C4-2B (cell line): Measurements from ENCODE around the gene TMEM205.
"Not testable (repeated sequence)": the region's sequence is repeated elsewhere in the genome, so short reads cannot be mapped to it uniquely, and the experiment has no call there.

Source experiments
- ZFX ChIP-seq: fragments of 450-650 bp; IDR thresholded peaks from 2 replicates; pipeline ENCODE4 v1.6.1; 2017
- TF ChIP-seq, protein P1 (sequence below): fragments of 450-650 bp; conservative IDR thresholded peaks from 2 replicates; pipeline ENCODE4 v1.5.1; 2017; ENCODE audit warnings: mild to moderate bottlenecking

DNA sequence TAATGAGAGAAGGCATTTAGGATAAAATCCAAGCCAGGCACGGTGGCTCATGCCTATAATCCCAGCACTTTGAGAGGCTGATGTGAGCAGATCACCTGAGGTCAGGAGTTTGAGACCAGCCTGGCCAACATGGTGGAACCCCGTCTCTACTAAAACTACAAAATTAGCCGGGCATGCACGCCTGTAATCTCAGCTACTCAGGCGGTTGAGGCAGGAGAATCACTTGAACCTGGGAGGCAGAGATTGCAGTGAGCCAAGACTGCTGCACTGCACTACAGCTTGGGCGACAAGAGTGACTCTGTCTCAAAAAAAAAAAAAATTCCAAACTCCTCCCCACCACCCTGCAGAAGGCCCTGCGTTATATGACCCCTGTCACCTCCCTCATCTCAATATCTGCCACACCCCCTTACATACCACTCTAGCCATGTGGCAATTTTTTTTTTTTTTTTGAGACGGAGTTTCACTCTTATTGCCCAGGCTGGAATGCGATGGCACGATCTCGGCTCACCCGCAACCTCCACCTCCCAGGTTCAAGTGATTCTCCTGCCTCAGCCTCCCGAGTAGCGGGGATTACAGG, 33.3 kb upstream of the TMEM205 start:
- TF ChIP-seq, protein P1, sequence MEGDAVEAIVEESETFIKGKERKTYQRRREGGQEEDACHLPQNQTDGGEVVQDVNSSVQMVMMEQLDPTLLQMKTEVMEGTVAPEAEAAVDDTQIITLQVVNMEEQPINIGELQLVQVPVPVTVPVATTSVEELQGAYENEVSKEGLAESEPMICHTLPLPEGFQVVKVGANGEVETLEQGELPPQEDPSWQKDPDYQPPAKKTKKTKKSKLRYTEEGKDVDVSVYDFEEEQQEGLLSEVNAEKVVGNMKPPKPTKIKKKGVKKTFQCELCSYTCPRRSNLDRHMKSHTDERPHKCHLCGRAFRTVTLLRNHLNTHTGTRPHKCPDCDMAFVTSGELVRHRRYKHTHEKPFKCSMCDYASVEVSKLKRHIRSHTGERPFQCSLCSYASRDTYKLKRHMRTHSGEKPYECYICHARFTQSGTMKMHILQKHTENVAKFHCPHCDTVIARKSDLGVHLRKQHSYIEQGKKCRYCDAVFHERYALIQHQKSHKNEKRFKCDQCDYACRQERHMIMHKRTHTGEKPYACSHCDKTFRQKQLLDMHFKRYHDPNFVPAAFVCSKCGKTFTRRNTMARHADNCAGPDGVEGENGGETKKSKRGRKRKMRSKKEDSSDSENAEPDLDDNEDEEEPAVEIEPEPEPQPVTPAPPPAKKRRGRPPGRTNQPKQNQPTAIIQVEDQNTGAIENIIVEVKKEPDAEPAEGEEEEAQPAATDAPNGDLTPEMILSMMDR: not testable (repeated sequence)
- not testable (repeated sequence) for TF ChIP-seq ZFX
